GM12874 (cell line): ENCODE results near the gene QRFPR.
A peak's percentile ranks its signal among the peaks of the same experiment; 100 is the strongest.

Experiments used
- CTCF ChIP-seq: IDR thresholded peaks from 2 replicates; pipeline ENCODE4 v1.5.1; 2011; ENCODE audit warnings: low read depth, mild to moderate bottlenecking, control low read depth, low read length, moderate library complexity; ENCODE audit not compliant: insufficient read depth

Gene QRFPR

GRCh38 chr4:121373841-121374240 is 7.0 kb downstream of the QRFPR start:
- TF ChIP-seq CTCF = no peak

GRCh38 chr4:121370729-121371325 is 10.0 kb downstream of the QRFPR start:
- 0 out of 2 replicates have a peak, but pooled peaks have one; percentile 10 for TF ChIP-seq CTCF

- TF ChIP-seq CTCF = no peak
Observed at GRCh38 chr4:121360495-121360894, 20.3 kb downstream of the QRFPR start.

GRCh38 chr4:121358473-121358872 is 22.3 kb downstream of the QRFPR start:
- no peak for TF ChIP-seq CTCF

GRCh38 chr4:121353213-121353612 is 27.6 kb downstream of the QRFPR start:
- no peak for TF ChIP-seq CTCF

GRCh38 chr4:121344098-121344497 is 36.7 kb downstream of the QRFPR start:
- no peak for TF ChIP-seq CTCF

GRCh38 chr4:121340247-121340646 is 40.6 kb downstream of the QRFPR start:
- no peak for TF ChIP-seq CTCF
